SKM-1 (cell line): ENCODE measurements around the gene ATXN7L1.

Experiments
- DNase-seq: peaks from one replicate; lab custom pipeline; 2025; ENCODE audit not compliant: unreplicated experiment; lab: John Stamatoyannopoulos, UW

Gene ATXN7L1

GRCh38 chr7:105653441-105654005 lies 222.9 kb downstream of the ATXN7L1 start:
- DNase-seq = no peak

GRCh38 chr7:105652359-105652993 lies 223.9 kb downstream of the ATXN7L1 start:
- peak; percentile 34 for DNase-seq

GRCh38 chr7:105651798-105652197 lies 224.6 kb downstream of the ATXN7L1 start:
- DNase-seq = no peak

GRCh38 chr7:105650382-105650970 lies 225.9 kb downstream of the ATXN7L1 start:
- DNase-seq = no peak

GRCh38 chr7:105649727-105650381 lies 226.5 kb downstream of the ATXN7L1 start:
- DNase-seq = no peak

- no peak for DNase-seq
Measured at GRCh38 chr7:105648561-105649401, 227.6 kb downstream of the ATXN7L1 start.

GRCh38 chr7:105647591-105647990 lies 228.8 kb downstream of the ATXN7L1 start:
- DNase-seq = no peak

GRCh38 chr7:105644937-105645336 lies 231.5 kb downstream of the ATXN7L1 start:
- DNase-seq = no peak

GRCh38 chr7:105643851-105644250 lies 232.5 kb downstream of the ATXN7L1 start:
- DNase-seq = no peak

- no peak for DNase-seq
Measured at GRCh38 chr7:105643384-105643783, 233.0 kb downstream of the ATXN7L1 start.

GRCh38 chr7:105642264-105642663 lies 234.1 kb downstream of the ATXN7L1 start:
- DNase-seq = no peak

- DNase-seq = no peak
Measured at GRCh38 chr7:105640956-105641810, 235.2 kb downstream of the ATXN7L1 start.

- no peak for DNase-seq
Measured at GRCh38 chr7:105639667-105640493, 236.5 kb downstream of the ATXN7L1 start.

- DNase-seq = no peak
Measured at GRCh38 chr7:105638902-105639495, 237.4 kb downstream of the ATXN7L1 start.

GRCh38 chr7:105638334-105638733 lies 238.1 kb downstream of the ATXN7L1 start:
- DNase-seq = no peak

GRCh38 chr7:105637755-105638154 lies 238.6 kb downstream of the ATXN7L1 start:
- no peak for DNase-seq

- no peak for DNase-seq
Measured at GRCh38 chr7:105636982-105637381, 239.4 kb downstream of the ATXN7L1 start.

- no peak for DNase-seq
Measured at GRCh38 chr7:105635197-105635596, 241.2 kb downstream of the ATXN7L1 start.

- no peak for DNase-seq
Measured at GRCh38 chr7:105625986-105626385, 250.4 kb downstream of the ATXN7L1 start.
